Loucy (cell line): ENCODE results near the gene IL21R.

Experiments used
- H2AFZ ChIP-seq: fragments of 200-600 bp; sonication (generic); 2 replicates; pipeline ENCODE4 v1.6.0; 2016; ENCODE audit warnings: antibody characterized with exemption, mild to moderate bottlenecking, low read length, moderate library complexity
- H3F3A ChIP-seq: fragments of 200-600 bp; 2 replicates; pipeline ENCODE4 v1.6.0; 2016; ENCODE audit warnings: antibody characterized with exemption, low read depth, mild to moderate bottlenecking
- H3K27me3 ChIP-seq: fragments of 200-600 bp; sonication (generic); 2 replicates; pipeline ENCODE4 v1.6.1; 2014; ENCODE audit warnings: low read length, mild to moderate bottlenecking; ENCODE audit not compliant: insufficient read depth, poor library complexity, severe bottlenecking
- H3K36me3 ChIP-seq: fragments of 200-600 bp; sonication (generic); 2 replicates; pipeline ENCODE4 v1.6.1; 2016; ENCODE audit warnings: low read length; ENCODE audit not compliant: insufficient read depth
- H3K4me1 ChIP-seq: fragments of 200-600 bp; sonication (generic); 2 replicates; pipeline ENCODE4 v1.5.1; 2014; ENCODE audit warnings: low read length, mild to moderate bottlenecking; ENCODE audit not compliant: insufficient read depth, poor library complexity, severe bottlenecking
- H3K4me2 ChIP-seq: fragments of 200-600 bp; sonication (generic); 2 replicates; pipeline ENCODE4 v1.6.0; 2014; ENCODE audit warnings: antibody characterized with exemption, low read length, low read depth, mild to moderate bottlenecking; ENCODE audit not compliant: poor library complexity, severe bottlenecking
- H3K4me3 ChIP-seq: fragments of 200-600 bp; sonication (generic); 2 replicates; pipeline ENCODE4 v1.5.1; 2014; ENCODE audit warnings: low read length, mild to moderate bottlenecking, mixed read lengths; ENCODE audit not compliant: poor library complexity, severe bottlenecking
- H3K79me2 ChIP-seq: fragments of 200-600 bp; sonication (generic); 2 replicates; pipeline ENCODE4 v1.6.1; 2014; ENCODE audit warnings: low read length; ENCODE audit not compliant: insufficient read depth
- H3K9ac ChIP-seq: fragments of 200-600 bp; sonication (generic); 2 replicates; pipeline ENCODE4 v1.6.0; 2014; ENCODE audit warnings: mild to moderate bottlenecking, low read depth, low read length, moderate library complexity; ENCODE audit not compliant: poor library complexity, severe bottlenecking
- H3K9me2 ChIP-seq: fragments of 200-600 bp; sonication (generic); replicated peaks from 2 replicates; pipeline ENCODE4 v1.6.1; 2016; ENCODE audit warnings: low read depth, low read length, mixed read lengths
- H3K9me3 ChIP-seq: fragments of 200-600 bp; sonication (generic); 2 replicates; pipeline ENCODE4 v1.6.1; 2014; ENCODE audit warnings: mild to moderate bottlenecking, antibody characterized with exemption, low read length, low read depth; ENCODE audit not compliant: insufficient read depth
- H4K20me1 ChIP-seq: fragments of 200-600 bp; sonication (generic); 2 replicates; pipeline ENCODE4 v1.6.0; 2014; ENCODE audit warnings: antibody characterized with exemption, low read length, mild to moderate bottlenecking; ENCODE audit not compliant: insufficient read depth, poor library complexity, severe bottlenecking
- CTCF ChIP-seq: fragments of 200-600 bp; sonication (generic); conservative IDR thresholded peaks from 2 replicates; pipeline ENCODE4 v1.5.1; 2014; ENCODE audit warnings: mild to moderate bottlenecking, antibody characterized with exemption, low read length
- EZH2phosphoT487 ChIP-seq: fragments of 200-600 bp; IDR thresholded peaks from 2 replicates; pipeline ENCODE4 v1.6.1; 2018; ENCODE audit warnings: antibody characterized with exemption, mild to moderate bottlenecking, moderate library complexity, borderline replicate concordance

Gene IL21R

GRCh38 chr16:27383556-27384243 is 18.3 kb upstream of the IL21R start:
- no peak overlapping the region for H3K4me3 ChIP-seq
- H2AFZ ChIP-seq = no peak overlapping the region
- H4K20me1 ChIP-seq = no peaks in the 10 kb centered on the region
- no peaks in the 10 kb centered on the region for H3K79me2 ChIP-seq
- no peaks in the 10 kb centered on the region for H3K36me3 ChIP-seq
- no peaks in the 10 kb centered on the region for H3K27me3 ChIP-seq
- no peaks in the 10 kb centered on the region for H3F3A ChIP-seq
- no peaks in the 10 kb centered on the region for H3K9me2 ChIP-seq
- TF ChIP-seq EZH2phosphoT487 (no peak), CTCF (no peak)
- H3K9me3 ChIP-seq = 0 out of 2 replicates have a peak, but pooled peaks cover 4% of the 10 kb centered on the region
- H3K9ac ChIP-seq = no peak overlapping the region
- H3K4me2 ChIP-seq = no peak overlapping the region
- no peaks in the 10 kb centered on the region for H3K4me1 ChIP-seq

GRCh38 chr16:27384425-27384824 is 17.5 kb upstream of the IL21R start:
- Histone ChIP-seq H3K4me3 (no peak overlapping the region), H3K4me2 (no peak overlapping the region), H3K79me2 (no peaks in the 10 kb centered on the region), H3K9ac (no peak overlapping the region), H2AFZ (no peak overlapping the region), H3K4me1 (no peaks in the 10 kb centered on the region), H4K20me1 (no peaks in the 10 kb centered on the region), H3K9me3 (0 out of 2 replicates have a peak, but pooled peaks cover 4% of the 10 kb centered on the region), H3K36me3 (no peaks in the 10 kb centered on the region), H3K9me2 (no peaks in the 10 kb centered on the region), H3K27me3 (no peaks in the 10 kb centered on the region), H3F3A (no peaks in the 10 kb centered on the region)
- TF ChIP-seq EZH2phosphoT487 (no peak), CTCF (no peak)

GRCh38 chr16:27385398-27385797 is 16.6 kb upstream of the IL21R start:
- H3K4me2 ChIP-seq = no peak overlapping the region
- H3K27me3 ChIP-seq = no peaks in the 10 kb centered on the region
- no peaks in the 10 kb centered on the region for H3K36me3 ChIP-seq
- H4K20me1 ChIP-seq = no peaks in the 10 kb centered on the region
- H3K4me1 ChIP-seq = no peaks in the 10 kb centered on the region
- H3K9ac ChIP-seq = no peak overlapping the region
- TF ChIP-seq CTCF (no peak), EZH2phosphoT487 (no peak)
- 0 out of 2 replicates have a peak, but pooled peaks cover 4% of the 10 kb centered on the region for H3K9me3 ChIP-seq
- no peak overlapping the region for H2AFZ ChIP-seq
- H3K9me2 ChIP-seq = no peaks in the 10 kb centered on the region
- H3K79me2 ChIP-seq = no peaks in the 10 kb centered on the region
- H3K4me3 ChIP-seq = no peak overlapping the region
- no peaks in the 10 kb centered on the region for H3F3A ChIP-seq
